Mononuclear cell (primary cell): Measurements from ENCODE around the gene GTPBP3. TPM values are rescaled to one million over a fixed set of nuclear protein-coding genes. Genes with fewer than 3 reads are reported as not detected.
"Not testable (repeated sequence)": the region's sequence is repeated elsewhere in the genome, so short reads cannot be mapped to it uniquely, and the experiment has no call there.

ENCODE experiments used
- H3K27me3 ChIP-seq: 2 replicates; pipeline ENCODE4 v1.6.0; 2011; ENCODE audit warnings: low read length, control low read depth; ENCODE audit not compliant: insufficient read depth
- H3K4me1 ChIP-seq: 2 replicates; pipeline ENCODE4 v1.5.1; 2011; ENCODE audit warnings: mild to moderate bottlenecking, low read length, control low read depth; ENCODE audit not compliant: insufficient read depth
- H3K4me3 ChIP-seq: 2 replicates; pipeline ENCODE4 v1.5.1; 2011; ENCODE audit warnings: mild to moderate bottlenecking, low read length, moderate library complexity
- H3K9me3 ChIP-seq: 2 replicates; pipeline ENCODE4 v1.5.1; 2011; ENCODE audit warnings: low read depth, mild to moderate bottlenecking, control low read depth, low read length
- total RNA-seq: library from RNA; depleted of rRNA; stranded (reverse); fragments of >200 nt; gene quantifications from one replicate; pipeline ENCODE4 v1.2.3, GENCODE V29; 2012

The GTPBP3 gene
- total RNA-seq, 1 donor, result 11.3 TPM

GRCh38 chr19:17359905-17360800, 22.8 kb downstream of the GTPBP3 start:
- no peaks in the 10 kb centered on the region for H3K9me3 ChIP-seq
- H3K4me3 ChIP-seq, result no peak overlapping the region
- H3K27me3 ChIP-seq, result no peaks in the 10 kb centered on the region
- H3K4me1 ChIP-seq, result no peaks in the 10 kb centered on the region

GRCh38 chr19:17363852-17364605, 26.7 kb downstream of the GTPBP3 start:
- not testable (repeated sequence) for H3K4me3 ChIP-seq, H3K9me3 ChIP-seq, H3K4me1 ChIP-seq, H3K27me3 ChIP-seq

- H3K27me3 ChIP-seq, result no peaks in the 10 kb centered on the region
- no peak overlapping the region for H3K4me3 ChIP-seq
- H3K4me1 ChIP-seq, result peaks cover 14% of the 10 kb centered on the region
- no peaks in the 10 kb centered on the region for H3K9me3 ChIP-seq
These were observed 28.0 kb downstream of the GTPBP3 start for GRCh38 chr19:17365361-17365760.

GRCh38 chr19:17370026-17370587, 32.8 kb downstream of the GTPBP3 start:
- Histone ChIP-seq H3K27me3 (no peaks in the 10 kb centered on the region), H3K4me1 (peaks cover 17% of the 10 kb centered on the region), H3K4me3 (no peak overlapping the region), H3K9me3 (no peaks in the 10 kb centered on the region)

- Histone ChIP-seq H3K4me1 (peaks cover 21% of the 10 kb centered on the region), H3K9me3 (no peaks in the 10 kb centered on the region), H3K27me3 (no peaks in the 10 kb centered on the region), H3K4me3 (no peak within 1 kb of the TSS)
These were observed 39.7 kb downstream of the GTPBP3 start, which contains the start of gene PLVAP for GRCh38 chr19:17376935-17377600. Gene PLVAP (minus strand): TSS chr19:17377342. CDS start chr19:17377288, 54 bp downstream.

DNA sequence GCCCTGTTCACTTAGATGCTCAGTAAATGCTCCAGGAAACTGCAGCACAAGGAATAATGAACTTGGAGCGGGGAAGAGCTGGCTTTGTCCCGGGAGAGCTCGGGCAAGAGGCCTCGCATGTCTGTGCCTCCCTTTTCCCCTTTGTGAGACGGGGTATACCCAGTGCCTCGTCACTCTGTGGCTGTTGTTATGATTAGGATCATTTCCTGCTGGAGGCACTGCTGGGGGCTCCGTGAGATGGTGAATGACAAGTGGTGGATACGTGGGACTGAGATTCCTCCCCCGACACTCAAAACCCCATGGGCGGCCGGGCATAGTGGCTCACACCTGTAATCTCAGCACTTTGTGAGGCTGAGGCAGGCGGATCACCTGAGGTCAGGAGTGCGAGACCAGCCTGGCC, 40.9 kb downstream of the GTPBP3 start:
- Histone ChIP-seq H3K9me3 (no peaks in the 10 kb centered on the region), H3K4me3 (no peak overlapping the region), H3K27me3 (no peaks in the 10 kb centered on the region), H3K4me1 (peaks cover 33% of the 10 kb centered on the region)

- Histone ChIP-seq H3K4me1 (peaks cover 35% of the 10 kb centered on the region), H3K9me3 (no peaks in the 10 kb centered on the region), H3K4me3 (no peak overlapping the region), H3K27me3 (no peaks in the 10 kb centered on the region)
These were observed 41.9 kb downstream of the GTPBP3 start for GRCh38 chr19:17379221-17379631.

DNA sequence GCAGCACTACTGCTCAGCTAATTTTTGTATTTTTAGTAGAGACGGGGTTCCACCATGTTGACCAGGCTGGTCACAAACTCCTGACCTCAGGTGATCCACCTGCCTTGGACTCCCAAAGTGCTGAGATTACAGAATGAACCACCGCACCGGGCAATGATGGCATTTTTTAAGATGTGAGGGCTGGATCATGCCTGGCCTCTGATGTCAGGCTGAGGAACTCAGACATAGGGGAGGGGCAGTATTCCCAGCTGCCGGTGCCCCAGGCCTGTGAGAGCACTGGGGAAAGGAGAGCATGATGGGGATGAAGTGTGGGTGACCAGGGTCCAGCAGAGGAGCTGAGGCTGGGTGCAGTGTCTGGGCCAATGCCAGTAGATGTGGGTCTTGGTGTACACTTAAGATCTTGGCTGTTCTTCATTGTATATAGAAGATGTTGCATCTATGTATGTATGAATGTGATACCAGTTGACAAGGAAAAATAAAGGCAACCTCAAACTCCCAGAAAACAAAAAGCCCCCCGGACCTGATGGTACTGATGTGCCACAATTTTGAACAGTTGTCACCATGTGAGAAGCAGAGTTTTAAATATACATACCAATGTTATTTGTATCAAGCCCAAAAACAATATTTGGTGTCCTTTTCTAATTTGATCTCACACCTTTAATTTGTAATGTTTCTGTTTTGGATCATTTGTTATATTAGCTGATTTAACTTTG, 43.2 kb downstream of the GTPBP3 start:
- peaks cover 35% of the 10 kb centered on the region for H3K4me1 ChIP-seq
- H3K27me3 ChIP-seq, result no peaks in the 10 kb centered on the region
- no peak overlapping the region for H3K4me3 ChIP-seq
- H3K9me3 ChIP-seq, result no peaks in the 10 kb centered on the region

DNA sequence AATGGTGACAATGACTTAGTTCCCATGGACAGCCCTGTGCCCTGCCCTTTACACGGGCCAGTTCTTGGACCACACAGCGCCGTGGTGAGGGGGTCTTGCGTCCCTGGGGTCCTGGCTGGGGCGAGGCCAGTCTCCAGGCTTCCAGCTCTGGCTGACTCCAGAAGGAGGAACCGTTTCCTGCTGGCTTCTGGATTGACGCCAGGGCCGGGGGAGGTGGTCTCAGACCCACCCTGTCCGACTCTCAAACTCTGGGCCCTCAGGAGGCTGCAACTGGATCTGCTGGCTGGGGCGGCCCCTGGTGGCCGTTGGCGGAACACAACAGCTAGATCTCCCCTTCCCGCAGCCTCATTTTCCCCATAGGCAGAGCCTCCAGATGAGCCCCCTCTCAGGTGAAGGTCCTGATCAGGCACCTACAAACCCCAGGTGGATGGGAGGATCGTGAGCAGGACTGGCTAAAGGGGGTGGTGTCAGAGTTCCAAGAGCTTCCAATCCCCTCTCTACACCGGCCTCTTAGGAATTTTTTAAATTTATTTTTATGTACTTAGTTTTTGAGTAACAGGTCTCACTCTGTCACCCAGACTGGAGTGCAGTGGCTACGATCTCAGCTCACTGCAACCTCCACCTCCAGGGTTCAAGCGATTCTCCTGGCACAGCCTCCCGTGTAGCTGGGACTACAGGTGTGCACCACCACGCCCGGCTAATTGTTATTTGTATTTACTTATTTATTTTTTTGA, 48.7 kb downstream of the GTPBP3 start:
- Histone ChIP-seq H3K4me1 (peaks cover 26% of the 10 kb centered on the region), H3K27me3 (no peaks in the 10 kb centered on the region), H3K9me3 (no peaks in the 10 kb centered on the region), H3K4me3 (no peak overlapping the region)

DNA sequence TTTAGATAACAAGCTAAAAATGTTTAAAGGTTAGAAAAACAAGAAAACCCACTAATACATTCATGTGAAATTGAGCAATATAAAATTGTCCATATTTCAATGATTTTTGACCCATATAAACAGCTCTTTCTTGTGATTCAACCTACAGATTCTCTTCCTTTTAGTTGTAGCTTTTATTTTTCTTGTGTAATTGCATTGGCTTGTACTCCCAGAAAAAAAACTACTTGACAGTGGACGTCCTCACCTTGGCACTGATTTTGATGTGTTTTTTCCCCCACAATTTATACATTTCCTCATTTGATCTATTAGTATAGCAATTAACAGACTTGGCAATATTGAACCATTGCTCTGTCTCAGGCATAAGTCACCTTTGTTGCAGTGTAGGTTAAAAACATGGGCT, 51.9 kb downstream of the GTPBP3 start:
- Histone ChIP-seq H3K27me3 (no peaks in the 10 kb centered on the region), H3K9me3 (no peaks in the 10 kb centered on the region), H3K4me1 (peaks cover 26% of the 10 kb centered on the region), H3K4me3 (no peak overlapping the region)

DNA sequence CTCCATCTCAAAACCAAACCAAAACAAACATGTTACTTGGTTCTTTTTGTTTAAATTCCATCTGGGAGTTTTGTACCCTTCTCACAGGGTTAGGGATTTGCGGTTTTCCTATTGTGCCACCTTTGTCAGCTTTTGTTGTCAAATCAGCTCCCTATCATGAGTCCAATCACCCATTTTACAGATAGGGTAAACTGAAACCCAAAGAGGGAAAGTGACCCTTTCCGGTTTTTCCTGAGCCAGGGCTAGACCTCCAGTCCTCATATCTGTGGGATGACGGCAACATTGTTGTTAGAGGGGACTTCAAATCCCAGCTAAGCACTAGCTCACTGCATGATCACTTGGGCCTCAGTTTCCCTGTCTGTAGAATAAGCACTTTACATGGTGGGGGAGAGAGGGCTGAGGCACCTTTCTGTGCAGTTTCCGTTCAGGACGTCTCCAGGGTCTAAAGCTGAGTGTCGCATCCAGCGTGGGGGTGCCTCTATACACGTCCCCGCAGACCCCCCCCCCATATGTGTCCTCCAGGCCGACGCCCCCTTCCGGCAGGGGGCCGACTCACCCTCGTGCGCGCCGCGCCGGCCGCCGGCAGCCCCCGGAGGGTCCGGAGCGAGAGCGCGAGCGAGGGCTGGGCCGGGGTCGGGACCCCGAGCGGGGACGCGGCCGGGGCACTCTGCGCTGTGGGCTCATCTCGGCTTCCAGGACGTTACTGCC, 52.8 kb downstream of the GTPBP3 start:
- H3K4me3 ChIP-seq, result peak overlapping the region; percentile 33
- peaks cover 35% of the 10 kb centered on the region for H3K4me1 ChIP-seq
- H3K27me3 ChIP-seq, result no peaks in the 10 kb centered on the region
- H3K9me3 ChIP-seq, result no peaks in the 10 kb centered on the region

GRCh38 chr19:17390665-17391370, 53.5 kb downstream of the GTPBP3 start:
- Histone ChIP-seq H3K4me3 (peak overlapping the region; percentile 33), H3K27me3 (no peaks in the 10 kb centered on the region), H3K4me1 (peaks cover 37% of the 10 kb centered on the region), H3K9me3 (no peaks in the 10 kb centered on the region)
